Measurements from ENCODE around the gene SMO.

Gene SMO

GRCh38 chr7:129257168-129257567 lies 68.7 kb downstream of the SMO start:
- H3K27ac Mint-ChIP-seq, result no peak overlapping the region
- no peaks in the 10 kb centered on the region for H3K27me3 Mint-ChIP-seq
- peaks cover 4% of the 10 kb centered on the region for H3K36me3 Mint-ChIP-seq
- H3K4me1 Mint-ChIP-seq, result peaks cover 25% of the 10 kb centered on the region
- no peaks in the 10 kb centered on the region for H3K9me3 Mint-ChIP-seq
- DNase-seq (ENCODE audit: low spot score in 2 of 2) (no peak), ATAC-seq (ENCODE audit: low read depth) (no peak)
- no peak overlapping the region for H3K4me3 Mint-ChIP-seq

GRCh38 chr7:129258649-129259389 lies 70.4 kb downstream of the SMO start:
- peak overlapping the region; percentile 35 for H3K4me3 Mint-ChIP-seq
- no peak for ATAC-seq (ENCODE audit: low read depth)
- no peaks in the 10 kb centered on the region for H3K27me3 Mint-ChIP-seq
- H3K27ac Mint-ChIP-seq, result no peak overlapping the region
- peaks cover 27% of the 10 kb centered on the region for H3K4me1 Mint-ChIP-seq
- no peaks in the 10 kb centered on the region for H3K9me3 Mint-ChIP-seq
- peaks cover 2% of the 10 kb centered on the region for H3K36me3 Mint-ChIP-seq
- no peak for DNase-seq (ENCODE audit: low spot score in 2 of 2)

GRCh38 chr7:129262324-129262723 lies 73.9 kb downstream of the SMO start:
- DNase-seq (ENCODE audit: low spot score in 2 of 2), result no peak
- Mint-ChIP-seq H3K4me1 (peaks cover 21% of the 10 kb centered on the region), H3K9me3 (no peaks in the 10 kb centered on the region), H3K27me3 (no peaks in the 10 kb centered on the region), H3K4me3 (no peak overlapping the region), H3K36me3 (no peaks in the 10 kb centered on the region), H3K27ac (peak overlapping the region; percentile 40)
- no peak for ATAC-seq (ENCODE audit: low read depth)

Measured in memory B cell (primary cell).